GM19099 (cell line): ENCODE measurements around the gene RFX8.

Experiments used
- POLR2A ChIP-seq: IDR thresholded peaks from 3 replicates; pipeline ENCODE4 v1.6.1; 2011; ENCODE audit warnings: low read depth; ENCODE audit not compliant: insufficient read length; ENCODE audit errors: extremely low read depth

RFX8 gene

GRCh38 chr2:101431486-101431885, 43.4 kb downstream of the RFX8 start:
- TF ChIP-seq POLR2A = no peak

GRCh38 chr2:101430156-101430555, 44.8 kb downstream of the RFX8 start:
- TF ChIP-seq POLR2A = no peak

GRCh38 chr2:101429453-101429852, 45.5 kb downstream of the RFX8 start:
- TF ChIP-seq POLR2A = no peak

- no peak for TF ChIP-seq POLR2A
These were observed 46.3 kb downstream of the RFX8 start for GRCh38 chr2:101428422-101429176.

- TF ChIP-seq POLR2A = no peak
These were observed 47.2 kb downstream of the RFX8 start for GRCh38 chr2:101427743-101428142.

- TF ChIP-seq POLR2A = no peak
These were observed 47.7 kb downstream of the RFX8 start for GRCh38 chr2:101427240-101427639.

- no peak for TF ChIP-seq POLR2A
These were observed 48.1 kb downstream of the RFX8 start for GRCh38 chr2:101426822-101427221.

GRCh38 chr2:101420623-101421022, 54.3 kb downstream of the RFX8 start:
- TF ChIP-seq POLR2A = no peak

GRCh38 chr2:101419096-101419663, 55.7 kb downstream of the RFX8 start:
- TF ChIP-seq POLR2A = no peak

- no peak for TF ChIP-seq POLR2A
These were observed 56.3 kb downstream of the RFX8 start for GRCh38 chr2:101418460-101419095.

- TF ChIP-seq POLR2A = no peak
These were observed 58.3 kb downstream of the RFX8 start for GRCh38 chr2:101416609-101417008.

- TF ChIP-seq POLR2A = no peak
These were observed 59.0 kb downstream of the RFX8 start for GRCh38 chr2:101415884-101416283.

- TF ChIP-seq POLR2A = no peak
These were observed 59.7 kb downstream of the RFX8 start for GRCh38 chr2:101415220-101415619.

GRCh38 chr2:101412092-101412694, 62.7 kb downstream of the RFX8 start:
- TF ChIP-seq POLR2A = no peak

- TF ChIP-seq POLR2A = no peak
These were observed 64.2 kb downstream of the RFX8 start for GRCh38 chr2:101410746-101411145.

GRCh38 chr2:101410114-101410513, 64.8 kb downstream of the RFX8 start:
- no peak for TF ChIP-seq POLR2A

GRCh38 chr2:101409699-101410098, 65.2 kb downstream of the RFX8 start:
- no peak for TF ChIP-seq POLR2A

- no peak for TF ChIP-seq POLR2A
These were observed 66.0 kb downstream of the RFX8 start for GRCh38 chr2:101408925-101409324.
